Measurements from ENCODE around the gene ATF3.
A peak's percentile ranks its signal among the peaks of the same experiment; 100 is the strongest.

The ATF3 gene, protein sequence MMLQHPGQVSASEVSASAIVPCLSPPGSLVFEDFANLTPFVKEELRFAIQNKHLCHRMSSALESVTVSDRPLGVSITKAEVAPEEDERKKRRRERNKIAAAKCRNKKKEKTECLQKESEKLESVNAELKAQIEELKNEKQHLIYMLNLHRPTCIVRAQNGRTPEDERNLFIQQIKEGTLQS
- long read RNA-seq, donor 1 = 0 reads
- long read RNA-seq, donor 2 = 0 reads
- long read RNA-seq, donor 3, partial matches to known transcripts = 26 of 28 reads
- long read RNA-seq, donor 3, other reads (novel, unspliced or antisense) = 0 of 28 reads
- long read RNA-seq, donor 4, partial matches to known transcripts = 30 of 30 reads
- long read RNA-seq, donor 4, other reads (novel, unspliced or antisense) = 0 of 30 reads
- long read RNA-seq, donor 5, partial matches to known transcripts = 0 of 1 reads
- long read RNA-seq, donor 5, other reads (novel, unspliced or antisense) = 0 of 1 reads
- long read RNA-seq, donor 6, transcript ATF3-202 (4 exons, 2,033 nt) = major isoform, 5 of 7 reads
- long read RNA-seq, donor 6, partial matches to known transcripts = 0 of 7 reads
- long read RNA-seq, donor 6, other reads (novel, unspliced or antisense) = 0 of 7 reads
- long read RNA-seq, donor 7 = 0 reads
- long read RNA-seq, donor 8 = 0 reads

DNA sequence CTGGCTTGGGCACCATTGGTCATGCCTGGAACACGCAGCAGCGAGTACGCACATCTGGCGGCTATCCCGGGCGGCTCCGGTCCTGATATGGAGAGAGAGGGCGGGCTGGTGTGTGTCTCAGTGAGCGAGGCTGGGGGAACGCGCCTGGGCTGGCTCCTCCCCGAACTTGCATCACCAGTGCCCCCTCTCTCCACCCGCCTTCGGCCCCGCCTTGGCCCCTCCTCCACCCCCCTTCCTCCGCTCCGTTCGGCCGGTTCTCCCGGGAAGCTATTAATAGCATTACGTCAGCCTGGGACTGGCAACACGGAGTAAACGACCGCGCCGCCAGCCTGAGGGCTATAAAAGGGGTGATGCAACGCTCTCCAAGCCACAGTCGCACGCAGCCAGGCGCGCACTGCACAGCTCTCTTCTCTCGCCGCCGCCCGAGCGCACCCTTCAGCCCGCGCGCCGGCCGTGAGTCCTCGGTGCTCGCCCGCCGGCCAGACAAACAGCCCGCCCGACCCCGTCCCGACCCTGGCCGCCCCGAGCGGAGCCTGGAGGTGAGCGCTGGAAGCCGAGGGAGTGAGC lies at the start of gene ATF3:
Gene ATF3 (plus strand): TSS at position 370 of the 567 bp plus-strand sequence. CDS start 6,261 bp downstream, outside the sequence.
- DNase-seq = peak; percentile 88

DNA sequence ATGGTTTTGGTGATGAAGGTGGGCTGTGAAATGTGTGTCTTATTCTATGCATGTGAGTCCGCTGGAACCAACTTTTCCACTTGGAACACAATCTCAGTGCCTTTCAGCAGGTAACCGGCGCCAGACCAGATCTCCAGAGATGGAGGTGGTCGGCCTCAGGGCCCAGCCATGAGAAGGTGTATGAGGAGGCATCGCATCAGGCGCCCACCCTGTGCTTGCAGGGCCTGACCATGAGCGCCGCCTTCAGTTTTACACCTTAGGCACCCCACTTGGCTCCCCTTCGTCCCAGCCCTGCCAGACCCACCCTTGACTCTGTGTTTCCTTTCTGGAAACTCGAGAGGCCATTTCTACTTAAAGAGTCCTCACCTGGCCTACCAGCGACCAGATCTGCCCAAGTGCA lies 48.6 kb upstream of the ATF3 start:
- DNase-seq = peak; percentile 11

DNA sequence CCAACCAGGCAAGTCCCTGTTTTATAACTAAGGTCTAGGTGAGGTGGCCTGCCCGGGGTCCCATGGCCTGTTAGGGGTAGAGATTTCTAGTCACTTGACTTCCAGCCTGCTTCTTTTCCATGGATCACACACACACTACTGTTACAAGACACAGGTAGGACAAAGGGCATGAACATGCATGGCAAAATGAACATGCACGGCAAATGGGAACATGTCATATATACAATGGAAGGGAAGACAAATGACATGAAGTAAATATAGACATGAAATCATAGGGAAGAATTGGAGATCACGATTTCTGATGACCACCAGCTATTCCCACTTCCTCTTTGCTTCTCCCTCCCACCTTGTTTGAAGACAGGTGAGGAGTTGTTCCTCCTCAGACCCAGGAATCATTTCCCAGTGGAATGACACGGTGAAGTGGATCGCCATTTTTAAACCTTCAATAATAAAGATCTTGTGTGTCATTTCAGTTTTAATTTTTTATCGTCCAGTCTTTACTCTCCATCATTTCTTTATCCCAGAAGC lies 47.6 kb upstream of the ATF3 start:
- DNase-seq = peak; percentile 1

DNA sequence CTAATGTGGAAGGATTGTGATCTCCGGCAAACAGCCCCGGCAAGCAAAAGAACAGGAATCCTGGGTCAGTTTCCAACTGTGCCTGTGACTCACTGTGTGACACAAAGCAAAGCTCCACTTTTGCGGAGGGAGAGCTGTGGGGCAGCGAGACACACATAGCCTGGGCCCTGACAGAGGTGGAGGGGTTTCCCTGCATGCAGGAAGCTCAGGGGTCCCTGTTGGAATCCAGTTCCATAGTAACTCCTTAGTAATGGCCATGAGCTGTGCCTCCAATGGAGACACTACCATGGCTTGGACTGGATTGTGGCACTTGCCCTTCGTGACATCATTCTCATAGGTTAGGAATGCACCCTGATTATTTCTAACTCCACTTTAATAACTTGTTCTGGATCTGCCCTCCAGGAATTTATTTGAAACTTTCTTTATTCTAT lies 47.0 kb upstream of the ATF3 start:
- DNase-seq = no peak

DNA sequence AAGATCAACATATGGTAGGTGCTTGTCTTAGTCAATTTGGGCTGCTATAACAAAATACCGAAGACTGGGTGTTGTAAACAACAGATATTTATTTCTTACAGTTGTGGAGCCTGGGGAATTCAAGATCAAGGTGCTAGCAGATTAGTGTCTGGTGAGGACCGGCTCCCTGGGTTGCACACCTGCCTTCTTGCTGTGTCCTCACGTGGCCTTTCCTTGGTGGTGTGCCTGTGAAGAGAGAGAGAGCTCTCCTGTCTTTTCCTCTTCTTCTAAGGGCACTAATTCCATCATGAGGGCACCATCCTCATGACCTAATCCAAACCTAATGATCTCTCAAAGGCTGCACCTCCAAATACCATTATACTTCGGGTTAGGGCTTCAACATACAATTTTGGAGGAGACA lies 45.8 kb upstream of the ATF3 start:
- DNase-seq = no peak

DNA sequence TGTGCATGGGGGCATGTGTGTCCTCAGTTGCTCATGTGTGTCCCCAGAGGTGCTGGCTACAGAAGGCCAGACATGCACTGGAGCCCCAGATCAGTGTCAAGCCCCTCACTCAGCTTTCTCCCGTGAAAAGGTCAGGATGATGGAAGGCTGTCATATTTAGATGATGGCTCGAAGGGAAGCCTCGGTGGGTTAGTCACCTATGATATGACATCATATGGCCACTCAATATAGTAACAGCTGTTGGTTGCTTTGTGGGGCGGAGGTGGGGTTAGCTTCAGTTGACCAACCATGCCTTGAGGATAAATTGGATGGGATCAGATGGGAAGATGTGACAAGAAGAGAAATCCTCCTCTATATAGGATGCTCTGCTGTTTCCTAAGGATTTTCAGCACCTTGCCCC lies 43.5 kb upstream of the ATF3 start:
- no peak for DNase-seq

DNA sequence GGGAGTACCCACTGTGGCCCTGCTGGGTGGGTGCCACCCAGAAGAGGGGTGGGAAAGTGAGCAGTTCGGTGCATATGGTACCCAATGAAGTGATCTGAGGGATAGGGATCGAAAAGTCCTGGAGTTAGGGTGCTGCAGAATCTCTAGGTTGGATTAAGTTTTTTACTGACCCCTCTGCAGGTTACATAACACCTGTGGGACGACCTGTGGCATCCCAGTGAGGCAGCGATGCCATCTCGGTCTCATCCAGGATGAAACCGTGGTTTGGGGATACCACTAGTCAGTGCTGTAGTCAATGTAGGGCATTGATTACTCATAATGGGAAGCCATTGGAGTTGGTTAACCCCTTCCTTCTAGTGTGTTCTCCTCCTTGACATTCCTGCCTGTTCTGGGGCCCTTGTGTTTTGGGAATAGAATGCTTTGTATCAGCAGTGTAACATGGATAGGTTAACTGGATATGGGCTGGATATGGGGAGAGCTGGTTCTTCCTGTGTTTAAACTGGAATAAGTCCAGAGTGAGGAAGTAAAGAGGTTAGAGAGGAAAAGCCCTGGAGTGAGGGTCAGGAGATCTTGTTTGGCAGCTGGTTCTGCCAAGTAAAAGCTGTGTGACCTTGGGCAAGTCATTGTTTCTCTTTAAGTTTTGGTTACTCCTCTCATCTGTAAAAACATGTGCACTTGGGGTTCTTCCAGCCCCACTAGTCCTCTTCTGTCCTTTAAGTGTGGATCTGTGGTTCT lies 42.8 kb upstream of the ATF3 start:
- DNase-seq = peak; percentile 5

DNA sequence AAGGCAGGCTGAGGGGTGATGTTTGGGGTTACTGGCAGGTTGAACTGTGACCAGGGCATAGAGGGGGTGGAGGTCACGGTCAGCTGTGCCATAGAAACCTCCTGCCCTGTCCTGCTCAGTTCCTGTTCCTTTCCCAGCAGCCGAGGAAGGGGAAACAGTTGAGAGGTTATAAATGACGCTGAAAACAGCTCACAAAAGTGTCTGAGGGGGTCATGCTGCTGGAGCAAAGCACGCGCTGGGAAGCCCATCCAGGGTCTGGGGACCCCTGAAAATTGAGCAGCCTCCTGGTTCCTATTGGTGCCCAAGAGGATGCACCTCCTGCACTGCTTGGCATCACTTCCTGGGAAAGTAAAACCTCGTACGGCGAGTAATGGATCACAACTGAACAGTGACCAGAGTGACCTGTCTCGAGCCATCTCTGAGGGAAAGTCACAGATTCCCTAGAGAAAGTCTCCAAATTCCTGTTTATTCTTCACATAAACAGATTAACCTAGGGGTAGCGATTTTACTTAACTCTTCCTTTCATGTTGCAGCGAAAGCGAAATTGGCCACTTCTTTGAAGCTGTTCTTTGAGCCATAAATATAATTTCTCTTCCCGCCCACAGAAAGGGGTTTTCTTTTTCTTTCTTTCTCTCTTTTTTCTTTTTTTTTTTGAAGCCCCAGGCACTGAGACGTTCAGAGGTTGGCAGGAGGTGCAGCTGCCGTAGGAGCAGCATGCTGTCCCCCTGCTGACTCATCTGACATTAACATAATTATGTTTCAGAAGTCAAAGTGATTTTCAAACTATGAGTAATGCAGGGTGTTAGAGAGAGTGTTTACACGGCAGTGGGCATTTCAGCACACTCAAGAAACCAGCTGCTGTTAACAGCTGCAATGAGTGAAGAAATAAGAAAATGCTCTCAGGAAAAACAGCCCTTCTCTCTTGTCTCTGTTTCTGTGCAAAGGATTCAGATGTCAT lies 41.8 kb upstream of the ATF3 start:
- DNase-seq = peak; percentile 55

DNA sequence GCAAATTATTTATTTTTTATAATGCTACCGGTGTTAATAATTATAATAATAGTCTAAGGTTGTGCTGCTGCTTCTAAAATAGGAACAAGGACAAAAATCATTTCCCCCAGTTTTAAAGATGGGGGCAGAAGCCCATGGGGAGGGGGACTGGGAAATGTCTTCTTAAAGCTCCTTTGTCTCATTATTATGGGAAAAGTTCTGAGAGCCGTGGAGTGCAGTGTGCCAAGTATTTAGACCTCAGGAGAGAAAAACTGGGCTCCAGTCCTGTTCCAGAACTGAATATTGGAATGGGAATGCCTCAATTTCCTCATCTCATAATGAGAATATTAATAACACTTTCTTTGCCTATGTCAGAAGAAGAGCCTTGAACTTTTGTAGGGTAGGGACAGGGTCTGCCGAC lies 40.9 kb upstream of the ATF3 start:
- no peak for DNase-seq

DNA sequence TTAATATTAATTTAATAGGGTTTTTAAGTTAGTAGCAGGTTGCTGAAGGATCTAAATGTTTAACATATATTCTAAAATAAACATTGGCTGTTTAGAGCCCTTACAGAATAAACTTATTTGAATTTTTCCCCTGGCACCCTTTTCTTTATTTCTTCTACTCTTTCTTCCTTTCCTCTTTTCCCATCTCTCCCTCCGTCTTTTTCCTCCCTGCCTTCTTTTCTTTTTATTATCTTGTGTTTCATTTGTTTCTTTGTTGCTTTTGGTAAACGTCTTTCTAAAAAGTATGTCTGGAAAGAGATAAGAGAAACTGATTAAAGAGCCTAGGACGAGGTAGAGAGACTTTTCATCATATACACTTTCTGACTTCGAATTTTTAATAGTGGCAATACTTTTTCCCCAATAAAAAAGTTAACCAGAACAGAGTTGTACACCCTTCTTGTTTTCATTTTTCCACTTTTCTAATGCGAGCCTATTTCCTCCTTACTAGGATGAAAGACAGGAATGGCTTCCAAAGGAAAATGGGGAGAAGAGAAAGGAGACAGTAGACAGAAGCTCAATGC lies 39.5 kb upstream of the ATF3 start:
- DNase-seq = no peak

DNA sequence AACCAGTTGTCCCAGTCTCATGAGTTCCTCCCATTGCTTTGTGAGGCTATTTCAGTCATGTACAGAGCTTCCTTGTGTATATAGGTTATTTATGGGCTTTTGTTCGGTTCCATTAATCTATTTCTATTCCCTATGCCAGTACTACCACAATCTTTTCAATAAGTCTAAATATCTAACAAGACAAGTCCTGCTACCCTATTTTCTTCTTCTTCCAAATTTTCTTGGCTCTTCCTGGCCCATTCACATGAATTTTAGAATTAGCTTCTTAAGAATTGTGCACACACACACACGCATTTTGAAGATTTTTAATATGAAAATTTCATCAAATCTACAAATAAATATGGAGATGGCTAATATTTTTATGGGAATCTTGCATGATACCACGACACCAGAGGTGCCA lies 33.8 kb upstream of the ATF3 start:
- DNase-seq = no peak

DNA sequence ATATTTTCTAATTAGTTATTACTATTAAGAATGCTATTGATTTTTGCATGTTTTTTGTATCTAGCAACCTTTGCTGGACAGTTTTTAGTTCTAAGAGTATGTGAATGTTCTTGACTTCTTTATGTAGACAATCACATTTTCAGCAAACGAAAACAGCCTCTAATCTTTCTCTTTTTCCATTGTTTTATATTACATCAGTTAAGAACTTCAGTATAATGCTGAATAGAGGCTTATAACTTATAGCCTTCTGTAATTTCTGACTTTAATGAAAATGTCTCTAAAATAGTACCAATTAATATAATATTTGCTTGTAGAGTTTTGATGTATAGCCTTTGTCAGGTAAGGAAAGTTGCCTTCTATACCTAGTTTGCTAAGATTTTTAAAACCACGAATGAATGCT lies 33.2 kb upstream of the ATF3 start:
- DNase-seq = no peak

DNA sequence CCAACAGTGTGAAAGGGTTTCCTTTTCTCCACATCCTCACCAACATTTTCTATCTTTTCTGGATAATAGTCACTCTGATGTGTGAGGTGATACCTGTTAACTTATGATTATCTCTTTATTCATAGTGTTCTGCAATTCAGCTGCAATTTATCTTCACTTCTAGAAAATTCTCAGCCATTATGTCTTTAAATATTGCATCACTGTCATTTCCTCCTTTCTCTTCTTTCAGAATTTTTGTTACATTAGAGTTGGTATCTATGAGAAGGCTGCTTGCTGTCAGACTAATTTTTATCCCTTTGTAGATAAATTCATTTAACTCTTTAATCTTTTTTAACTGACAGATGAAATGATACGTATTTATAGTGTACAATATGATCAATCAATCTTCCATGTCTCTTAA lies 30.5 kb upstream of the ATF3 start:
- DNase-seq = no peak

DNA sequence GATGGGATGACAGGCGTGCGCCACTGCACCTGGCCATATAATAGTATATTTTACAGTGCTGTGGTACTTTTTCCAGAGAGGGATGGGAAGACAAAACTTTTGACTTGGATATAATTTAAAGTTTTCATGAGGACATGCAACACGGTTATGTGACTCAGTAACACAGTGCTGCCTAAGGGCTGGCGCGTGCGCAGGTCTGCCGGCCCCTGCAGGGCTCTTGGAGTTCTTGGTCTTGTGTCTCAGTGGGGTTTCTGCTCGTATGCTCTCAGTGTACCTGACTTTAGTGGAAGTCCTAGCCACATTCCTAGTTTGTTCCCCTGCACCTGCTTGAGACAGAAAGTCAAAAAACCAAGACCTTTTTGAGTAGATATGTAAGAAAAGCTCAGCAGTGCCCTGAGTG lies 27.5 kb upstream of the ATF3 start:
- DNase-seq = no peak

DNA sequence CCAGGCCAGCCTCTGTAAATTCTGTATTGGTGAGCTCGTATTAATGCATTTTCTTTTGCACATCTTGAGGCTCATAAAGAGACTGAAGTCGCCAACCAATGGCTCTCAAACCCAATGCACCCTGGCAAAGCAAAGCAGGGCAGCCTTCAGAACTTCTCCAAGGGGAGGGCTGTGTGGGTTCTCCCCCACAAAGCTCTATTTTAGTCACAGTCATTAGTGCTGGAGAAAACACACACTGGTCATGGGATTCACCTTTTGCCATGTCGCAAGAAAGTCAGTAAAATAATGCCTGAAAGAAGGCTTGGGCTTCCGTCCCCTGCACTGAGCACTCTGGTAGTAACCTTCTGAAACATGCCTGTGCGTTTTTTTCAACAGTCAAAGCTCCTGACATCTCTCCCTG lies 26.3 kb upstream of the ATF3 start:
- DNase-seq = no peak

DNA sequence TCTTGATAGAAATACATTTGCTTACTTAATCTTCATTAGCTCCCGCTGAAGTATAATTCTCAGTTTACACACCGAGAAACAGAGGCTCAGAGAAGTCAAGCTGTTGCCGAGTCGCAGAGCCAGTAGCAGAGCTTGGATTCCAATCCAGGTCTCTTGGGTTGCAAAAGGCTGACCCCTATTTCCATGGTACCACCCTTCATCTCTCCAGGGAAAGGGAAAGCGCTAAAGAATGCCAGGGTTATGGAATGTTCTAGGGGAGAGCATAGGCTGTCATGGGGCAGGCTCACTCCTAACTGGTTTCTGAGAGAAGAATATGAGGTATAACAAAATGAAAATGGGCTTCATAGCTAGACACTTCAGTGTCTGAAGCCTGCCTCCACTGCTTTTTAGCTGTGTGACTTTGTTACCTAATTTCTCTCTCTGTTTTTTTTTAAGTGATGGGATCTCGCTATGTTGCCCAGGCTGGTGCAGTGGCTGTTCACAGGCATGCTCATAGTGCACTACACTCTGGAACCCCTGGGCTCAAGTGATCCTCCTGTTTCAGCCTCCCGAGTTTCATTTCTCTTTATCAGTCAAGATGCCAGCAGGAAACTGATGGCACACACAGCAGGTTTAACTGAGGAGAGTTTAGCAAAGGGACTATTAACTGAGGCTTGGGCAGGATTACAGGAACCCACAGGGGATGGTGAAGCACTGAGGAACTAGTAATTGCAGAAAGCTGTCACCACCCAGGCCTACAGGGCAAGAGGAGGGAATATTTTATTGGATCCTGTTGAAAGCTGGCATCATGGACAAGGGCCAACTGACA lies 25.5 kb upstream of the ATF3 start:
- DNase-seq = no peak

DNA sequence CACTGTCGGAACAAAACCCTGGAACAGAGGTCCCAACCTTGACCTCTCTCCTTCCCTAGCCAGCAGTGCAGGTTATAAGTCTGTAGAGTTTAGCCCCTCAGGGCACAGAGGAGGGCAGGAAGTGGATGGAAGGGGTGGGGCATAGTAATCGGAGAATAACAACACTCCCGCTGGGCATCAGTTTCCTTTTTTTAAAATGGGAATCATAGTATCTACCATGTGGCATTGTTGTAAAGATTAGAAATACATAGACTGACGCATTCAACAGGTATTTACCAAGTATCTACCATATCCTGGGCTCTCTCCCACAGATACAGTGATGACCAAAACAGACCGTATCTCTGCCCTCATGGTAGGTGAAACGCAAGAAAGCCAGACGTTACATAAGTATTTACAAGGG lies 24.9 kb upstream of the ATF3 start:
- DNase-seq = no peak

DNA sequence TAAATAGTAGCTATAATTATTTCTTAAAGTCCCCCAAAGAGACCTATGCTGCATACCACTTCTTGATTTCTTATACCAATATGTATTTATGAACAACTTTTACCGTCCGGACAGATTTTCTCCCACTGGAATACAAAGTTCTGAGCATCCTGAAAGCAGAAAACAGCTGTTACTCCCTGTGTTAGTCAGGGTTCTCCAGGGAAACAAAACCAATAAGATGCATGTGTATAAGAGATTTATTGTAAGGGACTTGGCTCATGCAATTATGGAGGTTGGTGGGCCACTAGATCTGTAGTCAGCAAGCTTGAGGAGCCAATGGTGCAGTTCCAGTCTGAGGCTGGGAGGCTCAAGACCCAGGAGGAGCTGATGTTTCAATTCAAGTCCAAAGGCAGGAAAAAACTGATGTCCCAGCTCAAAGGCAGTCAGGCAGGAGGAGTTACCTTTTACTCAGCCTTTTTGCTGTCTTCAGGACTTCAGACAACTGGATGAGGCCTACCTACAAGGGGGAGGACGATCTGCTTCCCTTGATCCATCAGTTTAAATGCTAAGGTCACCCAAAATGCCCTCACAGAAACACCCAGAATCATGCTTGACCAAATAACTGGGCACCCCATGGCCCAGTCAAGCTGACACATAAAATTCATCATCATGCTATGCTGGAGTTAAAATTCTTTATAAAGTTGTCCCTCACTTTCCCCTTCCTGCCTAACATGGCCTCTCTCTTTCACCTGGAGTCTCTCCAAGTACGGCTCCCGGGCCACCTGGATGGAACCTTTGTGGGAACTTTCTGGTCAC lies 24.3 kb upstream of the ATF3 start:
- DNase-seq = no peak

DNA sequence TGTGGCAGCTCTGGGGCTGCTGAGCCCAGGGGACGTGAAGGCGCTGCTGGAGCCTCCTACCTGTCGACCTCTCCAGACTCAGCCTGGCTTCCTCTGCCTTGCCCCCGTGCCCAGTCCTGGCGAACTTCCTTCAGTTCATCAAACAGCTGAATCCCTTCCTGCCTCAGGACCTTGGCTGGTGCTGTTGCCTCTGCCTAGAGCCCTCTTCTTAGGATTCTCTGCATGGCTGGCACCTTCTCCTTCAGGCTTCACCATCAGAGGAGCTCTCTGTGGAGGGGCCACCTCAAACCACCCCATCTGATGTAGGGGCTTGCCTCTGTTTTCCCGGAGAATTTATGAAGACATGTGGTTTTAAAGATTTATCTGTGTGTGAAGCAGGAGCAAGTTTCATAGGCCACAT lies 23.4 kb upstream of the ATF3 start:
- DNase-seq = no peak

Measured in right kidney (tissue), 9 donors.